Glutamatergic neuron (in vitro differentiated cells): Measurements from ENCODE around the gene HOXD8. TPM values are rescaled to one million over a fixed set of nuclear protein-coding genes. Genes with fewer than 3 reads are reported as not detected.
A peak's percentile ranks its signal among the peaks of the same experiment; 100 is the strongest.

ENCODE experiments used
- DNase-seq: peaks from one replicate; pipeline ENCODE4 v3.0.0; 2022
- H3K27ac Mint-ChIP-seq: one replicate; pipeline ENCODE4 v1.8.0; 2020; ENCODE audit warnings: mild to moderate bottlenecking, mixed read lengths, inconsistent platforms; ENCODE audit not compliant: unreplicated experiment
- H3K27me3 Mint-ChIP-seq: one replicate; pipeline ENCODE4 v1.8.0; 2020; ENCODE audit warnings: mild to moderate bottlenecking, moderate library complexity, mixed read lengths, inconsistent platforms; ENCODE audit not compliant: unreplicated experiment
- H3K36me3 Mint-ChIP-seq: one replicate; pipeline ENCODE4 v1.8.0; 2020; ENCODE audit warnings: mild to moderate bottlenecking, mixed read lengths, inconsistent platforms; ENCODE audit not compliant: unreplicated experiment
- H3K4me1 Mint-ChIP-seq: one replicate; pipeline ENCODE4 v1.8.0; 2020; ENCODE audit warnings: mild to moderate bottlenecking, low read depth, mixed read lengths, inconsistent platforms; ENCODE audit not compliant: unreplicated experiment
- H3K4me3 Mint-ChIP-seq: one replicate; pipeline ENCODE4 v1.8.0; 2020; ENCODE audit warnings: mild to moderate bottlenecking, mixed read lengths, inconsistent platforms; ENCODE audit not compliant: unreplicated experiment
- H3K9me3 Mint-ChIP-seq: one replicate; pipeline ENCODE4 v1.8.0; 2020; ENCODE audit warnings: mild to moderate bottlenecking, moderate library complexity, mixed read lengths, inconsistent platforms; ENCODE audit not compliant: unreplicated experiment
- CTCF ChIP-seq: fragments of 200-600 bp; sonication (generic); IDR thresholded peaks from one replicate; pipeline ENCODE4 v1.5.0; 2021; ENCODE audit not compliant: partially characterized antibody, unreplicated experiment
- total RNA-seq: library from RNA; stranded (reverse); fragmentation: NEBNext Ultra II Directional; extraction: Animal tissue kit (Norgen Biotek cat#: 25700); gene quantifications from one replicate; pipeline ENCODE4 v1.2.1, GENCODE V29; 2021; ENCODE audit not compliant: unreplicated experiment

HOXD8 gene
- total RNA-seq, 1 donor from 2014 or later = 0.27 TPM

DNA sequence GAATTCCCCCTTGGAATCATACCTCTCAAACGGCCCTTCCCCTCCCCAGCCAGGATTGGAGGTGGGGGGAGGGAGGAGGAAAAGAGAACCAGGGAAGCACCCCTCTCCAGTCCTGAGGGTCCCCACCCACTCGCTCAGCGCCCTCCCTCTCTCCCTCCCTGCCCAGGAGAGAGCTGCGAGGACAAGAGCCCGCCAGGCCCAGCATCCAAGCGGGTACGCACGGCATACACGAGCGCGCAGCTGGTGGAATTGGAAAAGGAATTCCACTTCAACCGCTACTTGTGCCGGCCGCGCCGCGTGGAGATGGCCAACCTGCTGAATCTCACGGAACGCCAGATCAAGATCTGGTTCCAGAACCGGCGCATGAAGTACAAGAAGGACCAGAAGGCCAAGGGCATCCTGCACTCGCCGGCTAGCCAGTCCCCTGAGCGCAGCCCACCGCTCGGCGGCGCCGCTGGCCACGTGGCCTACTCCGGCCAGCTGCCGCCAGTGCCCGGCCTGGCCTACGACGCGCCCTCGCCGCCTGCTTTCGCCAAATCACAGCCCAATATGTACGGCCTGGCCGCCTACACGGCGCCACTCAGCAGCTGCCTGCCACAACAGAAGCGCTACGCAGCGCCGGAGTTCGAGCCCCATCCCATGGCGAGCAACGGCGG is 42.0 kb downstream of the HOXD8 start:
- H3K36me3 Mint-ChIP-seq = peaks cover 5% of the 10 kb centered on the region
- DNase-seq = peak; percentile 70
- H3K27me3 Mint-ChIP-seq = peaks cover 39% of the 10 kb centered on the region
- peaks cover 14% of the 10 kb centered on the region for H3K4me1 Mint-ChIP-seq
- peaks cover 11% of the 10 kb centered on the region for H3K9me3 Mint-ChIP-seq
- H3K27ac Mint-ChIP-seq = no peak overlapping the region
- H3K4me3 Mint-ChIP-seq = no peak overlapping the region
- TF ChIP-seq CTCF = no peak

DNA sequence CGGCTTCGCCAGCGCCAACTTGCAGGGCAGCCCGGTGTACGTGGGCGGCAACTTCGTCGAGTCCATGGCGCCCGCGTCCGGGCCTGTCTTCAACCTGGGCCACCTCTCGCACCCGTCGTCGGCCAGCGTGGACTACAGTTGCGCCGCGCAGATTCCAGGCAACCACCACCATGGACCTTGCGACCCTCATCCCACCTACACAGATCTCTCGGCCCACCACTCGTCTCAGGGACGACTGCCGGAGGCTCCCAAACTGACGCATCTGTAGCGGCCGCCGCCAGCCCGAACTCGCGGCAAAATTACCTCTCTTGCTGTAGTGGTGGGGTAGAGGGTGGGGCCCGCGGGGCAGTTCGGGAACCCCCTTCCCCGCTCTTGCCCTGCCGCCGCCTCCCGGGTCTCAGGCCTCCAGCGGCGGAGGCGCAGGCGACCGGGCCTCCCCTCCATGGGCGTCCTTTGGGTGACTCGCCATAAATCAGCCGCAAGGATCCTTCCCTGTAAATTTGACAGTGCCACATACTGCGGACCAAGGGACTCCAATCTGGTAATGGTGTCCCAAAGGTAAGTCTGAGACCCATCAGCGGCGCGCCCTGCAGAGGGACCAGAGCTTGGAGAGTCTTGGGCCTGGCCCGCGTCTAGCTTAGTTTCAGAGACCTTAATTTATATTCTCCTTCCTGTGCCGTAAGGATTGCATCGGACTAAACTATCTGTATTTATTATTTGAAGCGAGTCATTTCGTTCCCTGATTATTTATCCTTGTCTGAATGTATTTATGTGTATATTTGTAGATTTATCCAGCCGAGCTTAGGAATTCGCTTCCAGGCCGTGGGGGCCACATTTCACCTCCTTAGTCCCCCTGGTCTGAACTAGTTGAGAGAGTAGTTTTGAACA is 42.7 kb downstream of the HOXD8 start:
- Mint-ChIP-seq H3K4me3 (peak overlapping the region; percentile 56), H3K27me3 (peaks cover 39% of the 10 kb centered on the region), H3K36me3 (peaks cover 8% of the 10 kb centered on the region), H3K9me3 (peaks cover 7% of the 10 kb centered on the region), H3K27ac (no peak overlapping the region), H3K4me1 (peaks cover 15% of the 10 kb centered on the region)
- no peak for TF ChIP-seq CTCF
- DNase-seq = no peak

DNA sequence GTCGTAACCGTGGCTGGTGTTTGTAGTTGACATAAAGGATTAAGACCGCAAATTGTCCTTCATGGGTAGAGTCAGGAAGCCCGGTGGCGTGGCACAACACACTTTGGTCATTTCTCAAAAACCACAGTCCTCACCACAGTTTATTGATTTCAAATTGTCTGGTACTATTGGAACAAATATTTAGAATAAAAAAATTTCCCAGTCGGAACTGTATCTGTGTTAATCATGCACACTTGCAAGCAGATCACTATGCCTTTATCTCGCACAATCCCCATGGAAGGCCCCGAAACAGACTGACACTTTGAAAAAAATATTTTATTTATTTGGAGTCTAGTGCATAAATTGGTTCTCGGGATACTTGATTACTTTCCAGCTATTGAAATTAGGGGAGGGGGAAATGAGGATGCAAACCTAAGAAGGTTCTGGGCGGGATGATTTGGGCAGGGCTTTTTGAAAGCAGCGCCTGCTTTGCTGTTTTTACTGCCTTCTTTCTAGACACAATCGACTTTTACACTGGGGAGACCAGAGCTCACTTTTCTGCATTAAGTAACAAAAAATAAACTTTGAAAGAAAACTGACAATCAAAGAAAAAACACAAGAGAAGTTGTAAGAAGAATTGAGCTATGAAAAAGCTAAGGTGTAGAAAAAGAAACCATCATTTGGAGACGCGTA is 43.5 kb downstream of the HOXD8 start:
- Mint-ChIP-seq H3K9me3 (peaks cover 7% of the 10 kb centered on the region), H3K4me3 (peak overlapping the region; percentile 56), H3K36me3 (peaks cover 12% of the 10 kb centered on the region), H3K4me1 (peaks cover 17% of the 10 kb centered on the region), H3K27ac (no peak overlapping the region), H3K27me3 (peaks cover 37% of the 10 kb centered on the region)
- no peak for DNase-seq
- TF ChIP-seq CTCF = no peak

DNA sequence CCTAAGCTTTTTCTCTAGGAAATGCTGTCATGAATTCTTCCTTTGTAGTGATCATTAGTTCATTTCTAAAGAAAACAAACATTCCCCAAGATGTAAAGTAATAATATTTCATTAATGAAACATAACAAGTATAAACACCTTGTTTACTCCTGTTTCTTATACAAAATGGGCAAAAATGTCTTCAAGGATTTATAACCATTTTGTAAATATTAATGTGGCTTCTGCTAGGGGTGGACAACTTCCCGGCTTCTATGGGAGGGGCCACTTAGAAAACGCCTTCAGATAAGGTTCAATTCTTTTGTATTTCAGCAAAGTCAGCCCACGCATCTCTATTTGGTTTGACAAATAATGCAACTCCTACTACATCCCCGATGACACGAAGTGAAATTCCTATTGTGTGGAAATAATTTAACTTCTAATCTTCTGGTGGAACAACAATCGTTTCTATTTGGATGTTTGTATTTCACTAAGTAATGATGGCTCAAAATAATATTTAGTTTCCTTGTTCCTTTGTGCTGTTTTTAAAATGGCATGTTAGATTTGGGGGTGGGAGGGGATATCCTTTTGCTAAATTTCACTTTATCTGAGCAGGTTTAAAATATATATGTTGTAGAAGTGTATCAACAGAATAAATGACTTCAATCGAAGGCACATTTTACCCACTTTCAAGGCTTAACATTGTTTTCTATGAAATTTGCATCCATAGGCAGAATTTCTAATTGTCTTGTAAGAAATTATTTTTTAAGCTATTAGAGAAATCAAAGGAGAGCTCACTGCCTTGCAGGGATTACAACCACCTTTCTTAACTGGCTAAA is 44.3 kb downstream of the HOXD8 start:
- Mint-ChIP-seq H3K9me3 (peaks cover 7% of the 10 kb centered on the region), H3K27ac (no peak overlapping the region), H3K4me3 (peak overlapping the region; percentile 83), H3K36me3 (peaks cover 12% of the 10 kb centered on the region), H3K4me1 (peaks cover 17% of the 10 kb centered on the region), H3K27me3 (peaks cover 40% of the 10 kb centered on the region)
- no peak for DNase-seq
- no peak for TF ChIP-seq CTCF
